Omental fat pad (tissue), 4 donors: Measurements from ENCODE around the gene CCDC14. TPM values are rescaled to one million over a fixed set of nuclear protein-coding genes. Genes with fewer than 3 reads are reported as not detected.
"Not testable (repeated sequence)": the region's sequence is repeated elsewhere in the genome, so short reads cannot be mapped to it uniquely, and the experiment has no call there.

Experiments
- ATAC-seq: fragments of 150-250 bp; one replicate; pipeline ENCODE4 v1.9.1; 2016; ENCODE audit warnings: mild to moderate bottlenecking, moderate library complexity; ENCODE audit not compliant: low FRiP score
- DNase-seq: peaks from one replicate; pipeline ENCODE4 v3.0.0-alpha.2; 2019; ENCODE audit warnings: low spot score
- CTCF ChIP-seq, 3 donors: fragments of 450-650 bp; IDR thresholded peaks; one replicate each; pipeline ENCODE4 v1.5.1; 2016 to 2017; ENCODE audit warnings: antibody characterized with exemption in 3 of 3, mild to moderate bottlenecking in 3 of 3, moderate library complexity in 2 of 3
- total RNA-seq, 4 donors: library from RNA; depleted of rRNA; stranded (reverse); fragments of >200 nt; gene quantifications; one replicate each; pipeline ENCODE4 v1.1.0, GENCODE V29; 2016

CCDC14 gene
- total RNA-seq, 4 donors from 2014 or later, result 16.3 to 35.6 (median 29.1) TPM

DNA sequence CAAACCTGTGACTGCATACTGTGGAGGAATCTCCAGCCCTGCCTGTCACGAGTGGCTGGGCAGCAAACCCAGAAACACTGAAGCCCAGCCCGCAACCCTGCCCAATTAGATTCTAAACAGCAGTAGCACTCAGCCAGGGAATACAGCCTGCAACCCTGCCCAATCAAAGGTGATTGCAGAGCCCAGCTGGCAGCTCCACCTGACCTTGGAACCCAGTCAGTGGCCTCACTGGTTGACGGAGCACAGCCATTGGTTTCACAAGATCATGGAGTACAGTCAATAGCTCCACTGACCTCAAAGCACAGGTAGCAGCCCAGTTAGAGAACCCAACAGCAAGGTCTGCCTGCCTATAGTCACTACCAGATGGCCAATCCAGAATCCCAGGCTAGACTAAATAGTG lies 41.7 kb downstream of the CCDC14 start:
- no peak for ATAC-seq

DNA sequence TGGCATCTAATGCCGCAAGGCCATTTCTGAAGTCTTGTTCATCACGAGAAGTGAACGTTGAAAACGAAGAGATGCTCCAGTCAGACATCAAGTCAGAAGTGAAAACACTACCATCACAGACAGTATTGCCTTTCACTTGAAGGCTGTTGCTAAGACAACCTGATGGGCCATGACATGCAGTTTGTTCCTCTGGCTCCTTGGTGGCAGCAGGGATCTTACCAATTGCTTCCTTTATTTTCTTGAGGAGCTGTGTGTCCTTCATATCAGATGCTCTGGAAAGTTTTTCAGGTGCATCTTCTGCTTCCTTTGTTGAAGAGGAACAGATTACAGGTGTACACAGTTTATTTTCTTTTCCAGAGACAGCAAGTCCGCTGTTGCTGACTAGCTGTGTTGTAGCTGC lies 46.2 kb downstream of the CCDC14 start:
- ATAC-seq (no peak), DNase-seq (no peak)

More for the DNA sequence above, 41.7 kb downstream of the CCDC14 start:
- no peak for DNase-seq
- no peak for TF ChIP-seq CTCF (IDR thresholded peaks at IDR 0.05)

GRCh38 chr3:123909785-123910184 lies 51.2 kb downstream of the CCDC14 start:
- TF ChIP-seq CTCF (IDR thresholded peaks at IDR 0.05), result no peak
- DNase-seq, result no peak
- no peak for ATAC-seq

More for the DNA sequence above, 46.2 kb downstream of the CCDC14 start:
- no peak for TF ChIP-seq CTCF (IDR thresholded peaks at IDR 0.05)

DNA sequence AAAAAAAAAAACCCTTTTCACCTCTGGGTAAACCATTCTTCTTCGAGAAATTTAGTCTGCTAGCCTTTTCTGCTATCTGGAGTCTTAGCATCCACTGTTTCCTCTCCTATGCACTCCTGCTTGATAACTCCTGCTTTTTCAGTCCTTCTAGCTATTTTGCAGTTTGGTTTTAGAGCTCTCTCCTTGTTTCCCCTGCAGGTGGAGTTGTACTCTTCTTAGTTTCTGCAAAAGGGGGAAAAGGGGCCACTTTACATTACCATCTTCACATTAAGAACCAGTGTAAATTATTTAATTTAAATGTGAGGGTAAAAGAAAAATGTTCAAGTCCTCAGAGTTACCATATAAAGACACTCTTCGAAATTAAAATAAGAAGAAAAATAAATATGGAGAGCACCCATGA lies 53.3 kb downstream of the CCDC14 start:
- ATAC-seq (no peak), DNase-seq (no peak)
- no peak for TF ChIP-seq CTCF (IDR thresholded peaks at IDR 0.05)

- DNase-seq (no peak), ATAC-seq (no peak)
- TF ChIP-seq CTCF (IDR thresholded peaks at IDR 0.05), result no peak
Measured at GRCh38 chr3:123899300-123899865, 61.6 kb downstream of the CCDC14 start.

DNA sequence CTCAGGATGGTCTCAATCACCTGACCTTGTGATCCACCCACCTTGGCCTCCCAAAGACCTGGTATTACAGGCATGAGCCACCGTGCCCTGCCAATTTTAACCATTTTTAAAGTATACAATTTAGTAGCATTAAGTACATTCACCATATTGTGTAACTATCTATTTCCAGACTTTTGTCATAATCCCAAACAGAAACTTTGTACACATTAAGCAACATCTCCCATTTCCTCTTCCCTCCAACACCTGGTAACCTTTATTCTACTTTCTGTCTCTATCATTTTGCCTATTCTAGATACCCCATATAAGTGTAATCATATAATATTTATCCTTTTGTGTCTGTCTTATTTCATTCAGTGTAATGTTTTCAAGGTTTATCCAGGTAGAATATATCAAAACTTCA lies 68.0 kb downstream of the CCDC14 start:
- no peak for ATAC-seq
- no peak for TF ChIP-seq CTCF (IDR thresholded peaks at IDR 0.05)
- DNase-seq, result no peak

DNA sequence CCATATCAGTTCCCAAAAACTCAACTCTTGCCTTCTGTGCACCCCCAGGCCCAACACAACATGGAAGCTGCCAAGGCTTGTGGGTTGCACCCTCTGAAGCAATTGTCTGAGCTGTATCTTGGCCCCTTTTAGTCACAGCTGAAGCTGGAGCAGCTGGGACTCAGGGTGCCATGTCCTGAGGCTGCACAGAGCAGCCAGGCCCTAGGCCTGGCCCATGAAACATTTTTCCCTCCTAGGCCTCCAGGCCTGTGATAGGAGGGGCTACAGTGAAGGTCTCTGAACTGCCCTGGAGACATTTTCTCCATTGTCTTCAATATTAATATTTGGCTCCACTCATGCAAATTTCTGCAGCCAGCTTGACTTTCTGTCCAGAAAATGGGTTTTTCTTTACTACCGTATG lies 68.8 kb downstream of the CCDC14 start:
- no peak for TF ChIP-seq CTCF (IDR thresholded peaks at IDR 0.05)

DNA sequence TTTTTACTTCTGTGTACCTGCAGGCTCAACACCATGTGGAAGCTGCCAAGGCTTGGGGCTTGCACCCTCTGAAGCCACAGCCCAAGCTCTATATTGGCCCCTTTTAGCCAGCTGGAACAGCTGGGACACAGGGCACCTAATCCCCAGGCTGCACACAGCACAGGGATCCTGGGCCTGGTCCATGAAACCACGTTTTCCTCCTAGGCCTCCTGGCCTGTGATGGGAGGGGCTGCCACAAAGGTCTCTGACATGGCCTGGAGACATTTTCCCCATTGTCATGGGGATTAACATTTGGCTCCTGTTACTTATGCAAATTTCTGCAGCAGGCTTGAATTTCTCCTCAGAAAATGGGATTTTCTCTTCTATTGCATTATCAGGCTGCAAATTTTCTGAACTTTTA lies 70.0 kb downstream of the CCDC14 start:
- ATAC-seq, DNase-seq: not testable (repeated sequence)

More for the DNA sequence above, 68.8 kb downstream of the CCDC14 start:
- ATAC-seq (no peak), DNase-seq (no peak)

GRCh38 chr3:123890162-123890561 lies 70.9 kb downstream of the CCDC14 start:
- DNase-seq, ATAC-seq: not testable (repeated sequence)
